Ramos (cell line): ENCODE results near the gene MARK1.

Experiments used
- in situ Hi-C: fragments of 300-500 bp; cut with MboI; formaldehyde crosslinking; loops from one replicate; pipeline ENCODE4 v1.14.3; 2022; ENCODE audit warnings: low sequenced_read_pairs; ENCODE audit not compliant: unreplicated experiment

Gene MARK1

GRCh38 chr1:220706480-220706879 is 178.5 kb downstream of the MARK1 start:
- in situ Hi-C loops, result no loop called here

- in situ Hi-C loops, result no loop called here
These were observed 179.2 kb downstream of the MARK1 start for GRCh38 chr1:220707160-220707559.

GRCh38 chr1:220708244-220708643 is 180.3 kb downstream of the MARK1 start:
- in situ Hi-C loops, result no loop called here

GRCh38 chr1:220708936-220709801 is 181.2 kb downstream of the MARK1 start:
- in situ Hi-C loops, result no loop called here

GRCh38 chr1:220710333-220710732 is 182.4 kb downstream of the MARK1 start:
- in situ Hi-C loops, result no loop called here

- in situ Hi-C loops, result no loop called here
These were observed 183.3 kb downstream of the MARK1 start for GRCh38 chr1:220711056-220711809.
